Stimulated activated CD8-positive, alpha-beta memory T cell treated with anti-CD3 and anti-CD28 coated beads, Interleukin-7, amount 100 ng/mL, for 24 hours (primary cell): ENCODE data around the gene MTERF2.
A peak's percentile ranks its signal among the peaks of the same experiment; 100 is the strongest.
"Not testable (repeated sequence)": the region's sequence is repeated elsewhere in the genome, so short reads cannot be mapped to it uniquely, and the experiment has no call there.

Experiments used
- DNase-seq: peaks from one replicate; pipeline ENCODE4 v3.0.0-alpha.2; 2020; ENCODE audit warnings: low read depth

MTERF2 gene

GRCh38 chr12:106986625-106987389 lies at the start of gene MTERF2:
Gene MTERF2 (minus strand): TSS chr12:106987146. CDS start chr12:106978714, 8,432 bp downstream.
- peak; percentile 63 for DNase-seq

- DNase-seq, result no peak
Observed at GRCh38 chr12:107035733-107036132, 48.8 kb upstream of the MTERF2 start.

- no peak for DNase-seq
Observed at GRCh38 chr12:107033758-107034739, 47.1 kb upstream of the MTERF2 start.

GRCh38 chr12:107032266-107032665 lies 45.3 kb upstream of the MTERF2 start:
- DNase-seq, result no peak

GRCh38 chr12:107031061-107031460 lies 44.1 kb upstream of the MTERF2 start:
- DNase-seq, result no peak

- DNase-seq, result no peak
Observed at GRCh38 chr12:107029081-107029480, 42.1 kb upstream of the MTERF2 start.

GRCh38 chr12:107027636-107028053 lies 40.7 kb upstream of the MTERF2 start:
- no peak for DNase-seq

GRCh38 chr12:107026806-107027635 lies 40.1 kb upstream of the MTERF2 start:
- DNase-seq, result no peak

GRCh38 chr12:107026356-107026755 lies 39.4 kb upstream of the MTERF2 start:
- DNase-seq, result not testable (repeated sequence)

GRCh38 chr12:107025671-107026070 lies 38.7 kb upstream of the MTERF2 start:
- no peak for DNase-seq

- DNase-seq, result no peak
Observed at GRCh38 chr12:107019546-107019945, 32.6 kb upstream of the MTERF2 start.

GRCh38 chr12:107017042-107017441 lies 30.1 kb upstream of the MTERF2 start:
- DNase-seq, result no peak

GRCh38 chr12:107014055-107014454 lies 27.1 kb upstream of the MTERF2 start:
- no peak for DNase-seq

GRCh38 chr12:107012736-107013425 lies 25.9 kb upstream of the MTERF2 start:
- DNase-seq, result no peak

GRCh38 chr12:107011519-107011918 lies 24.6 kb upstream of the MTERF2 start:
- no peak for DNase-seq

GRCh38 chr12:107007411-107007810 lies 20.5 kb upstream of the MTERF2 start:
- DNase-seq, result no peak

GRCh38 chr12:107002665-107003064 lies 15.7 kb upstream of the MTERF2 start:
- DNase-seq, result not testable (repeated sequence)

- no peak for DNase-seq
Observed at GRCh38 chr12:106999446-106999845, 12.5 kb upstream of the MTERF2 start.

- no peak for DNase-seq
Observed at GRCh38 chr12:106997916-106998315, 11.0 kb upstream of the MTERF2 start.

GRCh38 chr12:106996102-106996501 lies 9.2 kb upstream of the MTERF2 start:
- not testable (repeated sequence) for DNase-seq

GRCh38 chr12:106994579-106995220 lies 7.8 kb upstream of the MTERF2 start:
- DNase-seq, result no peak
